HepG2 (cell line): ENCODE measurements around the gene CYP26B1. TPM values are rescaled to one million over a fixed set of nuclear protein-coding genes. Genes with fewer than 3 reads are reported as not detected.
A peak's percentile ranks its signal among the peaks of the same experiment; 100 is the strongest.

Experiments
- ATAC-seq: fragments of 200-7000 bp; cut with Tn5 transposase; 3 replicates; pipeline ENCODE4 v1.9.1; 2020; ENCODE audit warnings: mild to moderate bottlenecking, moderate library complexity
- BruUV-seq: library from RNA; stranded (reverse); fragments of 400-500 nt; replicated peaks from 2 replicates; lab custom pipeline; 2021; lab: Mats Ljungman, UMichigan
- CTCF ChIA-PET: fragments of 300-600 bp; formaldehyde crosslinking; extraction: SDS; loops from one replicate; lab custom pipeline; 2021; ENCODE audit warnings: low total read pairs, inconsistent platforms, low intra/inter-chr PET ratio; lab: Yijun Ruan, JAX
- POLR2A ChIA-PET: fragments of 350-600 bp; sonication (Branson Sonifier 250); formaldehyde crosslinking; loops from one replicate; lab custom pipeline; 2020; ENCODE audit warnings: antibody characterized with exemption, inconsistent platforms; lab: Yijun Ruan, JAX
- DNase-seq: peaks from one replicate; pipeline ENCODE4 v3.0.0-alpha.2; 2015; ENCODE audit warnings: low spot score
- FAIRE-seq: peaks from 3 replicates; lab custom pipeline; 2011; peaks lifted over from hg19 to GRCh38; lab: Jason Lieb, UNC
- H2AFZ ChIP-seq: one replicate; pipeline ENCODE4 v1.6.1; 2011; ENCODE audit warnings: low read length, inconsistent platforms
- H3K27ac ChIP-seq: fragments of 300-600 bp; 3 replicates; pipeline ENCODE4 v1.8.0; 2011; ENCODE audit warnings: mixed run types, mild to moderate bottlenecking, mixed read lengths, low read length, inconsistent platforms; ENCODE audit not compliant: insufficient read depth; ENCODE audit errors: extremely low read length
- H3K27me3 ChIP-seq, 2 experiments: fragments of 200-600 bp in 1 of 2; 2 replicates in 1 of 2; 3 replicates in 1 of 2; pipeline versions ENCODE4 v1.6.0 to v1.8.0; 2011; ENCODE audit warnings: low read length in 2 of 2, mild to moderate bottlenecking in 2 of 2, moderate library complexity in 2 of 2, inconsistent platforms in 1 of 2; ENCODE audit not compliant: insufficient read depth in 2 of 2, control insufficient read depth in 1 of 2
- H3K36me3 ChIP-seq, 2 experiments: fragments of 200-600 bp in 1 of 2; replicated peaks in 1 of 2; 2 replicates in 1 of 2; 3 replicates in 1 of 2; pipeline versions ENCODE4 v1.5.1 to v1.8.0; 2011; ENCODE audit warnings: low read length in 2 of 2, inconsistent platforms in 1 of 2; ENCODE audit not compliant: insufficient read depth in 2 of 2, control insufficient read depth in 1 of 2
- H3K4me1 ChIP-seq: 2 replicates; pipeline ENCODE4 v1.5.1; 2012; ENCODE audit warnings: low read length, inconsistent platforms; ENCODE audit not compliant: insufficient read depth
- H3K4me2 ChIP-seq: 2 replicates; pipeline ENCODE4 v1.6.0; 2011; ENCODE audit warnings: low read depth, low read length, inconsistent platforms
- H3K4me3 ChIP-seq, 3 experiments: fragments of 200-600 bp in 1 of 3; sonication (generic), shearing (Covaris generic) in 1 of 3; replicated peaks in 1 of 3; 2 replicates each; pipeline ENCODE4 v1.5.1; 2011 to 2016; ENCODE audit warnings: low read length in 3 of 3, inconsistent platforms in 2 of 3, low read depth in 2 of 3, mild to moderate bottlenecking in 2 of 3, control low read depth in 1 of 3, mixed read lengths in 1 of 3; ENCODE audit not compliant: insufficient read depth in 1 of 3
- H3K79me2 ChIP-seq: one replicate; pipeline ENCODE4 v1.6.1; 2011; ENCODE audit warnings: low read length, inconsistent platforms; ENCODE audit not compliant: insufficient read depth
- H3K9ac ChIP-seq: 2 replicates; pipeline ENCODE4 v1.6.0; 2011; ENCODE audit warnings: mild to moderate bottlenecking, low read depth, low read length, inconsistent platforms; ENCODE audit not compliant: insufficient read depth
- H3K9me3 ChIP-seq: 2 replicates; pipeline ENCODE4 v1.5.1; 2012; ENCODE audit warnings: mild to moderate bottlenecking, low read length
- H4K20me1 ChIP-seq: 2 replicates; pipeline ENCODE4 v1.6.0; 2011; ENCODE audit warnings: inconsistent platforms, mild to moderate bottlenecking, low read length, moderate library complexity; ENCODE audit not compliant: insufficient read depth
- ARHGAP35 ChIP-seq: sonication (generic); formaldehyde crosslinking; IDR thresholded peaks from 2 replicates; pipeline ENCODE4 v1.9.0; 2022; ENCODE audit warnings: mild to moderate bottlenecking, inconsistent platforms, moderate library complexity, missing genetic modification reagents, borderline replicate concordance
- CCAR2 ChIP-seq: fragments of 200-400 bp; formaldehyde crosslinking; optimal IDR thresholded peaks from 2 replicates; pipeline ENCODE3; 2018; ENCODE audit warnings: low read depth, mild to moderate bottlenecking, low read length, moderate library complexity
- NAIF1 ChIP-seq: sonication (generic); formaldehyde crosslinking; IDR thresholded peaks from 2 replicates; pipeline ENCODE4 v1.5.0; 2020; ENCODE audit warnings: mild to moderate bottlenecking, missing genetic modification reagents, borderline replicate concordance
- PHF8 ChIP-seq: sonication (generic); formaldehyde crosslinking; IDR thresholded peaks from 2 replicates; pipeline ENCODE4 v1.5.0; 2020; ENCODE audit warnings: missing genetic modification reagents
- POGZ ChIP-seq: sonication (generic); formaldehyde crosslinking; IDR thresholded peaks from 2 replicates; pipeline ENCODE4 v1.4.0; 2020; ENCODE audit warnings: mild to moderate bottlenecking, missing genetic modification reagents
- THRA ChIP-seq: sonication (generic); formaldehyde crosslinking; IDR thresholded peaks from 2 replicates; pipeline ENCODE4 v1.4.0; 2020; ENCODE audit warnings: missing genetic modification reagents, borderline replicate concordance
- ZNF331 ChIP-seq: sonication (generic); formaldehyde crosslinking; IDR thresholded peaks from 2 replicates; pipeline ENCODE4 v1.4.0; 2020; ENCODE audit warnings: missing genetic modification reagents
- ZNF747 ChIP-seq: sonication (generic); formaldehyde crosslinking; IDR thresholded peaks from 2 replicates; pipeline ENCODE4 v1.8.1; 2023; ENCODE audit warnings: missing genetic modification reagents, mild to moderate bottlenecking, borderline replicate concordance
- ZNF768 ChIP-seq: sonication (generic); formaldehyde crosslinking; IDR thresholded peaks from 2 replicates; pipeline ENCODE4 v1.4.0; 2020; ENCODE audit warnings: missing genetic modification reagents
- WGBS: methylation state at CpG from one replicate; pipeline ENCODE4 v1.1.6; 2017; ENCODE audit warnings: low lambda C conversion rate; 5-methylcytosine and 5-hydroxymethylcytosine counted together
- in situ Hi-C: cut with HindIII; loops from 2 replicates; pipeline ENCODE4 v1.10.0; 2017; ENCODE audit warnings: low pct_unique_long_range_greater_than_20kb; ENCODE audit not compliant: extremely low pct_ligation_motif_present
- intact Hi-C: fragments of 100-400 bp; cut with micrococcal nuclease; formaldehyde crosslinking; loops from one replicate; pipeline ENCODE4 v1.10.0; 2022; ENCODE audit not compliant: unreplicated experiment
- polyA plus RNA-seq, 8 experiments: library from polyadenylated mRNA; depleted of rRNA in 3 of 8; stranded (reverse) in 7 of 8; unstranded in 1 of 8; fragments of >200 nt; fragmentation: Illumina TruSeq in 4 of 8; extraction: Trizol in 4 of 8; gene quantifications; 2 replicates each; pipeline versions ENCODE4 v1.2.1 to v1.2.3, GENCODE V29; 2011 to 2016; ENCODE audit warnings: low read depth in 4 of 8, missing spikeins in 1 of 8, mixed read lengths in 1 of 8; ENCODE audit not compliant: insufficient read depth in 1 of 8
- total RNA-seq, 5 experiments: library from RNA; depleted of rRNA; stranded (reverse); fragments of >200 nt; fragmentation: Illumina TruSeq; extraction: Trizol; gene quantifications; 2 replicates each; pipeline ENCODE4 v1.2.3, GENCODE V29; 2016; ENCODE audit warnings: low read depth in 1 of 5
- TF ChIP-seq, protein P1 (sequence below): sonication (generic); formaldehyde crosslinking; IDR thresholded peaks from 2 replicates; pipeline ENCODE4 v1.5.0; 2020; ENCODE audit warnings: mild to moderate bottlenecking, missing genetic modification reagents
- TF ChIP-seq, protein P2 (sequence below): sonication (generic); formaldehyde crosslinking; IDR thresholded peaks from 2 replicates; pipeline ENCODE4 v1.8.1; 2023; ENCODE audit warnings: mild to moderate bottlenecking, missing genetic modification reagents, borderline replicate concordance

Gene CYP26B1
- total and polyA plus RNA-seq, 2 of the 13 experiments (the other 11 are each of a cell fraction or from before 2014, with no cell fraction given), result 0.05 to 0.07 TPM

- ATAC-seq, result no peak
- H3K4me1 ChIP-seq, result peaks cover 28% of the 10 kb centered on the region
Observed at GRCh38 chr2:72144274-72144631, 3.4 kb downstream of the CYP26B1 start.

DNA sequence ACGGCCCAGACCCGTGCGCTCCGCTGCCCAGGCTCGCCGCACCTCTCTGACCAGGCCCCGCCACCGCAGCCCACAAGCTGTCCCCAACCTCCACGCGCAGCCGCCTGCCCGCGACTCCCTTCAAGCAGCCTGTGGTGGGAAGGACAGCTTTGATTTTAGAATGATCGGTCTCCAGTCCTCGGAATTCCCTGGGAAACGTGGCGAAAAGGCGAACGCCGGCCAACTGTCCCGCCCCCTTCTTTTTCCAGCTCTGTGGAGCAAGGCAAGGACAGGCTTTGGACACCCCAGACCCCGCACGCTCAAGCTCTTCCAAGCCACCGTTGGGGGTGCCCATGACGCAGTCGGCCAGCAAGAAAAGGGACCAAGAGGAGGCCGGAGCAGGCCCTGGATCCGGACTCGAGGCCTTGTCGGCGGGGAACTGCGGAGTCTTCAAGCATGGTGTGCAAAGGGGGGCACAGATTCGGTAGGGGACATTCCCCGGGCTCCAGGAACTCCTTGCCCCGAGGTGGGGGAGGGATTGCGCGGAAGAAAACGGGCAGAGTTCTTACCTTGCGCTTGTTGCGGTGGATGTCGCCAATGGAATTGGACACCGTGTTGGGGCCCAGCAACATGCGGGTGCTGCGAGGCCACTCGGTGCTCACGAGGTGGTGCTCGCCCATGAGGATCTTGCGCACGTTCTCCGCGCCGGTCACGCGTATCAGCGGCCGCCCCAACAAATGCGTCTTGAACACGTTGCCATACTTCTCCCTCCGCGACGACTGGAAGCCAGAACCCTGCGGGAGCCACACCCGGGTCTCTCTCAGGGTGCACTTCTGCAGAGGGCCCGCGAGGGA, 4.0 kb downstream of the CYP26B1 start:
- H3K9me3 ChIP-seq, result peaks cover 7% of the 10 kb centered on the region; the same call in 1 of the 2 replicates
- no peaks in the 10 kb centered on the region for H3K36me3 ChIP-seq
- H3K4me3 ChIP-seq, result no peak overlapping the region
- H4K20me1 ChIP-seq, result peaks cover 10% of the 10 kb centered on the region; the same call in 1 of the 2 replicates
- WGBS, result 89% methylated on average over 65 of the region's 65 CpGs
- H3K79me2 ChIP-seq, result no peaks in the 10 kb centered on the region
- ChIA-PET CTCF (no interaction called here), POLR2A (no interaction called here)
- BruUV-seq, result no TSS peak
- intact Hi-C loops (no loop called here), in situ Hi-C loops (loop anchor here (10.0 kb wide), 1 partner anchor 339 kb away; no protein-coding TSS in a partner anchor)
- H2AFZ ChIP-seq, result no peak overlapping the region
- no peak overlapping the region for H3K4me2 ChIP-seq
- no peak for FAIRE-seq
- no peak overlapping the region for H3K27ac ChIP-seq
- H3K27me3 ChIP-seq, result peaks cover 24 to 93% of the 10 kb centered on the region in 2 experiments
- H3K4me1 ChIP-seq, result peaks cover 29% of the 10 kb centered on the region
- ATAC-seq, result no peak
- H3K9ac ChIP-seq, result no peak overlapping the region
- no peak for DNase-seq
- TF ChIP-seq ZNF331 (CRISPR knock-in tag), result no peak
- no peak for TF ChIP-seq THRA (CRISPR knock-in tag)
- TF ChIP-seq, protein P1, sequence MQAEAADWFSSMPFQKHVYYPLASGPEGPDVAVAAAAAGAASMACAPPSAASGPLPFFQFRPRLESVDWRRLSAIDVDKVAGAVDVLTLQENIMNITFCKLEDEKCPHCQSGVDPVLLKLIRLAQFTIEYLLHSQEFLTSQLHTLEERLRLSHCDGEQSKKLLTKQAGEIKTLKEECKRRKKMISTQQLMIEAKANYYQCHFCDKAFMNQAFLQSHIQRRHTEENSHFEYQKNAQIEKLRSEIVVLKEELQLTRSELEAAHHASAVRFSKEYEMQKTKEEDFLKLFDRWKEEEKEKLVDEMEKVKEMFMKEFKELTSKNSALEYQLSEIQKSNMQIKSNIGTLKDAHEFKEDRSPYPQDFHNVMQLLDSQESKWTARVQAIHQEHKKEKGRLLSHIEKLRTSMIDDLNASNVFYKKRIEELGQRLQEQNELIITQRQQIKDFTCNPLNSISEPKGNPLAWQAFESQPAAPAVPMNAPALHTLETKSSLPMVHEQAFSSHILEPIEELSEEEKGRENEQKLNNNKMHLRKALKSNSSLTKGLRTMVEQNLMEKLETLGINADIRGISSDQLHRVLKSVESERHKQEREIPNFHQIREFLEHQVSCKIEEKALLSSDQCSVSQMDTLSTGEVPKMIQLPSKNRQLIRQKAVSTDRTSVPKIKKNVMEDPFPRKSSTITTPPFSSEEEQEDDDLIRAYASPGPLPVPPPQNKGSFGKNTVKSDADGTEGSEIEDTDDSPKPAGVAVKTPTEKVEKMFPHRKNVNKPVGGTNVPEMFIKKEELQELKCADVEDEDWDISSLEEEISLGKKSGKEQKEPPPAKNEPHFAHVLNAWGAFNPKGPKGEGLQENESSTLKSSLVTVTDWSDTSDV, result no peak
- peak; percentile 9; the same call in 1 of the 2 replicates for TF ChIP-seq ZNF768 (CRISPR knock-in tag)
- TF ChIP-seq, protein P2, sequence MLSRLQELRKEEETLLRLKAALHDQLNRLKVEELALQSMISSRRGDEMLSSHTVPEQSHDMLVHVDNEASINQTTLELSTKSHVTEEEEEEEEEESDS (CRISPR knock-in tag), result no peak
- no peak for TF ChIP-seq PHF8 (CRISPR knock-in tag)
- TF ChIP-seq POGZ, result no peak

More at GRCh38 chr2:72144274-72144631, 3.4 kb downstream of the CYP26B1 start:
- H3K9me3 ChIP-seq, result peaks cover 7% of the 10 kb centered on the region; the same call in 1 of the 2 replicates
- H4K20me1 ChIP-seq, result peaks cover 10% of the 10 kb centered on the region; the same call in 1 of the 2 replicates
- no peak for DNase-seq
- H3K27me3 ChIP-seq, result peaks cover 27 to 92% of the 10 kb centered on the region in 2 experiments
- BruUV-seq, result no TSS peak
- no peaks in the 10 kb centered on the region for H3K79me2 ChIP-seq
- H3K27ac ChIP-seq, result no peak overlapping the region
- intact Hi-C loops, result no loop called here
- in situ Hi-C loops, result loop anchor here (10.0 kb wide), 1 partner anchor 339 kb away; no protein-coding TSS in a partner anchor
- no peaks in the 10 kb centered on the region for H3K36me3 ChIP-seq
- ChIA-PET POLR2A (no interaction called here), CTCF (no interaction called here)
- peak overlapping the region; percentile 32 to 67 (median 63); a peak in 4 of 6 replicates for H3K4me3 ChIP-seq
- no peak for FAIRE-seq
- no peak overlapping the region for H3K9ac ChIP-seq
- WGBS, result 36% methylated on average over 23 of the region's 23 CpGs
- no peak overlapping the region for H2AFZ ChIP-seq
- TF ChIP-seq NAIF1 (CRISPR knock-in tag) (no peak), ZNF747 (CRISPR knock-in tag) (0 out of 2 replicates have a peak, but pooled peaks have one; percentile 33), CCAR2 (no peak), ARHGAP35 (no peak)
- H3K4me2 ChIP-seq, result peak overlapping the region; percentile 78
